SU-DHL-6 (cell line): ENCODE measurements around the gene RTEL1.

Experiments used
- H2AFZ ChIP-seq: fragments of 200-600 bp; sonication (generic); 2 replicates; pipeline ENCODE4 v1.6.1; 2014; ENCODE audit warnings: low read depth, mild to moderate bottlenecking, moderate library complexity, mixed read lengths, antibody characterized with exemption, low read length; ENCODE audit not compliant: severe bottlenecking
- H3F3A ChIP-seq: fragments of 200-600 bp; shearing (Covaris generic); 2 replicates; pipeline ENCODE4 v1.6.0; 2016; ENCODE audit warnings: antibody characterized with exemption, mild to moderate bottlenecking; ENCODE audit not compliant: insufficient read depth
- H3K27ac ChIP-seq: fragments of 200-600 bp; sonication (generic); 2 replicates; pipeline ENCODE4 v1.5.1; 2016; ENCODE audit warnings: low read depth, mild to moderate bottlenecking, low read length, moderate library complexity, mixed read lengths
- H3K27me3 ChIP-seq: fragments of 200-600 bp; sonication (generic), shearing (Covaris generic); 2 replicates; pipeline ENCODE4 v1.6.0; 2014; ENCODE audit warnings: mild to moderate bottlenecking, low read length
- H3K36me3 ChIP-seq: fragments of 200-600 bp; sonication (generic); 2 replicates; pipeline ENCODE4 v1.6.1; 2014; ENCODE audit warnings: mild to moderate bottlenecking, low read length, mixed read lengths
- H3K4me2 ChIP-seq: fragments of 300-600, 200-600 bp; shearing (Covaris generic), sonication (generic); 2 replicates; pipeline ENCODE4 v1.6.0; 2014; ENCODE audit warnings: low read length, low read depth, mild to moderate bottlenecking; ENCODE audit not compliant: poor library complexity, severe bottlenecking
- H3K4me3 ChIP-seq: fragments of 200-600 bp; sonication (generic); 2 replicates; pipeline ENCODE4 v1.5.1; 2014; ENCODE audit warnings: antibody characterized with exemption, low read length, mild to moderate bottlenecking, mixed read lengths; ENCODE audit not compliant: insufficient read depth, poor library complexity, severe bottlenecking
- H3K79me2 ChIP-seq: fragments of 200-600 bp; sonication (generic); 2 replicates; pipeline ENCODE4 v1.6.1; 2014; ENCODE audit warnings: mild to moderate bottlenecking, low read length, moderate library complexity; ENCODE audit not compliant: insufficient read depth
- H3K9ac ChIP-seq: fragments of 200-600 bp; sonication (generic); 2 replicates; pipeline ENCODE4 v1.7.0; 2014; ENCODE audit warnings: mild to moderate bottlenecking, low read length
- H3K9me2 ChIP-seq: fragments of 200-600 bp; sonication (generic); replicated peaks from 2 replicates; pipeline ENCODE4 v1.6.1; 2014; ENCODE audit warnings: low read length; ENCODE audit not compliant: insufficient read depth
- H3K9me3 ChIP-seq: fragments of 200-600 bp; sonication (generic); 2 replicates; pipeline ENCODE4 v1.6.1; 2014; ENCODE audit warnings: low read length, mixed read lengths; ENCODE audit not compliant: insufficient read depth
- H4K20me1 ChIP-seq: fragments of 200-600 bp; sonication (generic); 2 replicates; pipeline ENCODE4 v1.6.1; 2014; ENCODE audit warnings: low read depth, mild to moderate bottlenecking, antibody characterized with exemption, low read length, moderate library complexity, mixed read lengths
- CTCF ChIP-seq: fragments of 200-600 bp; sonication (generic); IDR thresholded peaks from one replicate; pipeline ENCODE4 v1.5.1; 2017; ENCODE audit warnings: antibody characterized with exemption, mild to moderate bottlenecking, low read length, moderate library complexity; ENCODE audit not compliant: insufficient read depth, poor library complexity, severe bottlenecking
- EZH2phosphoT487 ChIP-seq: fragments of 200-600 bp; sonication (generic), shearing (Covaris generic); conservative IDR thresholded peaks from 2 replicates; pipeline ENCODE4 v1.6.1; 2018; ENCODE audit warnings: mild to moderate bottlenecking, antibody characterized with exemption, low read length, moderate library complexity, mixed read lengths

The RTEL1 gene

GRCh38 chr20:63695424-63696305 lies 37.6 kb downstream of the RTEL1 start:
- Histone ChIP-seq H3K27me3 (no peaks in the 10 kb centered on the region), H3K36me3 (no peaks in the 10 kb centered on the region), H3F3A (no peaks in the 10 kb centered on the region), H3K4me2 (no peak overlapping the region), H3K9me2 (no peaks in the 10 kb centered on the region), H3K4me3 (no peak overlapping the region), H3K9me3 (no peaks in the 10 kb centered on the region), H3K27ac (no peak overlapping the region), H4K20me1 (no peaks in the 10 kb centered on the region), H3K79me2 (no peaks in the 10 kb centered on the region), H3K9ac (no peak overlapping the region), H2AFZ (no peak overlapping the region)
- no peak for TF ChIP-seq EZH2phosphoT487
- TF ChIP-seq CTCF = no peak

GRCh38 chr20:63696306-63696627 lies 38.2 kb downstream of the RTEL1 start:
- Histone ChIP-seq H3K4me2 (no peak overlapping the region), H2AFZ (no peak overlapping the region), H3K9me3 (no peaks in the 10 kb centered on the region), H3K9ac (no peak overlapping the region), H3K4me3 (no peak overlapping the region), H3K27me3 (no peaks in the 10 kb centered on the region), H3K79me2 (no peaks in the 10 kb centered on the region), H3K36me3 (no peaks in the 10 kb centered on the region), H3K9me2 (no peaks in the 10 kb centered on the region), H3K27ac (no peak overlapping the region), H4K20me1 (no peaks in the 10 kb centered on the region), H3F3A (no peaks in the 10 kb centered on the region)
- no peak for TF ChIP-seq CTCF
- TF ChIP-seq EZH2phosphoT487 = no peak

GRCh38 chr20:63696628-63697356 lies 38.7 kb downstream of the RTEL1 start, which contains the start of gene TNFRSF6B:
Gene TNFRSF6B (plus strand): TSS chr20:63696652. CDS start chr20:63696768, 116 bp downstream.
- Histone ChIP-seq H3K4me2 (no peak within 1 kb of the TSS), H3K36me3 (no peaks in the 10 kb centered on the region)

More at GRCh38 chr20:63696628-63697356, 38.7 kb downstream of the RTEL1 start, which contains the start of gene TNFRSF6B:
- Histone ChIP-seq H3K9me2 (no peaks in the 10 kb centered on the region), H3K27me3 (no peaks in the 10 kb centered on the region), H3F3A (no peaks in the 10 kb centered on the region), H3K79me2 (no peaks in the 10 kb centered on the region), H4K20me1 (no peaks in the 10 kb centered on the region), H3K9ac (no peak within 1 kb of the TSS), H2AFZ (no peak within 1 kb of the TSS), H3K4me3 (no peak within 1 kb of the TSS), H3K9me3 (no peaks in the 10 kb centered on the region), H3K27ac (no peak within 1 kb of the TSS)
- no peak for TF ChIP-seq CTCF
- TF ChIP-seq EZH2phosphoT487 = no peak
